VCaP (cell line): ENCODE data around the gene CCDC57.

Experiments
- H3K27ac ChIP-seq: fragments of 450-650 bp; 2 replicates; pipeline ENCODE4 v1.5.1; 2017
- CTCF ChIP-seq: fragments of 450-650 bp; conservative IDR thresholded peaks from 2 replicates; pipeline ENCODE4 v1.5.1; 2017; ENCODE audit warnings: mild to moderate bottlenecking, moderate library complexity

Gene CCDC57

DNA sequence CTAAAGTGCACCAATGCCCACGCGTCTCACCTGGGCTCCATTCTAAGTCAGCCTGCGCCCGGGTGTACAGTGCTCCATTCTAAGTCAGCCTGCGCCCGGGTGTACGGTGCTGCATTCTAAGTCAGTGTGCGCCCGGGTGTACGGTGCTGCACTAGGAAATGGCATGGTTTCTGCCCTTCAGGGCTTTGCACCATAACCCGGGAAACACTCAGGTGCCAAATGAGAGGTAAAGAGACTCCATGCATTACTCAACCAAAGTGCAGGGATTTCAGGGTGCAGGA, 85.4 kb downstream of the CCDC57 start:
- TF ChIP-seq CTCF, result no peak
- H3K27ac ChIP-seq, result no peak overlapping the region

DNA sequence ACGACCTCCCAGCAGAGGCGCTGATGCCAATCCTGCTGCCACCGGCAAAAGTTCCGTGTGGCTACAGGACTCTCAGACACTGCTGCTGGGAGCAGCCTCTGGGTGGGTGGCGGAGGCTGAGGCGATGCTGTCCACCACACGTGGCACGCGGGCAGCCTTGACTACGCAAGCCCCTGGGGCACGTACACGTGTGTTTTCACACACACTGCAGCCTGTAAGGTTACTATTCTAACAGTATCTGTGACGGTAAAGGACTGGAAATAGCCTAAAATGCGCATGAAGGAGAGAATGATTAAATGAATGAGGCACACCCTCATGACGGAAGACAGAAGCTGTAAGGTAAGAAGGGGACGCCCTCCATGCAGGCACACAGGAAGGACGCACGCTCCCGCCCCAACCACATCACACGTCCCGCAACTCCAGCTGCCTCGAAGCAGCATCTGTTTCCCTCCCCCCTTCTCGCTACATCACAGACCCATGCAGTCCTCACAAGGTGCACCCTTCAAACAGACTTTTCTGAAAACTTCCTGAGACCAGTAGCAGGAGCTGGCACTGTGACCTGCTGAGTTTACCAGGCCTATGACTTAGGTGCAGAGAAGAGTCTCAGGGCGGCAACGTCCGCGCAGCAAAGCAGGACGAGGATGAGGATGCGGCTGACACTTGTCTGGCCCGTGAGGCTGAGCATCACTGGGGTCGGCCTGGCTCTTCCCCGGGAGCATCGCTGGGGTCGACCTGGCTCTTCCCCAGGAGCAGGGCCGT, 85.9 kb downstream of the CCDC57 start:
- no peak for TF ChIP-seq CTCF
- no peak overlapping the region for H3K27ac ChIP-seq

- no peak for TF ChIP-seq CTCF
- no peak overlapping the region for H3K27ac ChIP-seq
These were observed 88.5 kb downstream of the CCDC57 start for GRCh38 chr17:82124101-82124500.

GRCh38 chr17:82121660-82122629, 90.7 kb downstream of the CCDC57 start:
- no peak for TF ChIP-seq CTCF
- no peak overlapping the region for H3K27ac ChIP-seq

DNA sequence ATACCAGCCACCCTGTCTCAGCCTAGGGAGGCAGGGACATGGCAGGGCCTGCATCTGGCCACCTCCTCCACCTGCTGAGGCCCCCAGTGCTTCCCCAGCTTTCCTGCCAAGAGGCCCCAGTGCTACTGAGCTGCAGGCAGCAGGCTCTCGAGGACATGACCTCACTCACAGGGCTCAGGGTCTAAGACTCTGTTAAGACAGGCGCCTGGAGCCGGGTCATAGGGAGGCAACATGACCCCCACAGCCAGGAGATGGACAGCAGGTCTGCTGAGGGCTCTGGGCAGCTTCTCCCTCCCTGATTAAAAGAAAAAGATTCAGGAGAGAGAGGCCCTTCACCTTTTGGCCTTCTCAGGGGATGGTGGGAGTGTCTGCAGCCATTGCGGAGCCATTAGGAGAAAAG, 91.4 kb downstream of the CCDC57 start:
- no peak overlapping the region for H3K27ac ChIP-seq
- TF ChIP-seq CTCF, result no peak

DNA sequence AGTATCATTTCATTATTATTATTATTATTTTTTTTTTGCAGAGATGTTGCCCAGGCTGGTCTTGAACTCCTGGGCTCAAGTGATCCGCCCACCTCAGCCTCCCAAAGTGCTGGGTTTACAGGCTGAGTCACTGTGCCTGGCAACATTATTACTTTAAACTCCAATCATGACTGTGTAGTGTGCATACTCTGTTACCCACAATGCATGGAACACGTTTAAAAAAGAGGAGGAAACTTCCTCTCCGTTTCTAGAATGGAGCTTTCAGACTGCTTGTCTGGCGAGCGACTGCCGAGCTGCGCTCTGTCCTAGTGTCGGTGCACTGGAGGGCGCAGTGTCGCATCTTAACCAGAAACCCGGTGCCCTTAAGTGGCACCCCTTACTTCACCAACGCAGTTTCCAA, 92.5 kb downstream of the CCDC57 start:
- TF ChIP-seq CTCF, result no peak

GRCh38 chr17:82118815-82119380, 93.7 kb downstream of the CCDC57 start:
- H3K27ac ChIP-seq, result no peak overlapping the region
- TF ChIP-seq CTCF, result no peak

More for the DNA sequence above, 92.5 kb downstream of the CCDC57 start:
- no peak overlapping the region for H3K27ac ChIP-seq
